ENCODE measurements around the gene AFAP1.

AFAP1 gene

DNA sequence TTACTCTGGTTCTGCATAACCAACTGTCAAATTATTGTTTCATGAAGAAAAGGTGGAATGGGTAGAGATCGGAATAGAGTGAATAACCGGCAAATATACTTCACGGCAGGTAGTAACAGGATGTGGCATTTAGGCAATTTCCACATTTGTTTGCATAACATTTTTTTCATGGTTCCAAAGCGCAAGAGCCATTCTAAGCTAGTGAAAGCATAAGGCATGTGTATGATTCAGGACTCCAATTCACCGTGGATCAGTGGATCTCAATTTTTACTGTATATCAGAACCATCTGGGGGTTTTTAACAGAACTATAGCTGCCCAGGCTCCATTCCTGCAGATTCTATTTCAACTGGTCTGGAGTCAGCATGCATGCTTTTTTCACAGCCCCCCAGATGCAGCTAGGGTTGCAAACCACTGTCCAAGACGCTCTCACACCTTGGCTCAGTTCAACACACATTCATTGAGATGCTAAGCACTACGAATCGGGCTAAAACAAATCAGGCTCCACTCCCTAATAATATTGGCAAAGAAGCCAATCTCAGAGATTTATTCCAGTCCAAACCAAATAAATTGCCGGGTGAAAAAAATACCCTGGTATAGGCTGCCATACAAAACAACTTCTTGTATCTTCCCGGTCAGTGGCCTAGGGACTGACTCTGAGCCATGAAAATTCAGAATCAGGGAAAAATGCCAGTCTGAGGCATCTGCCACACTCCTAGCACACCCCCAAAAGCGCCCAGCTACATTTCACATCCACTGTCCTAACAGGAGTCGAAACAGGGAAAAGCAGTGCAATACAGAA lies 30.0 kb downstream of the AFAP1 start:
- ChIA-PET CTCF (interaction anchor here (0.6 to 1.3 kb wide), 3 partner anchors 19 to 78 kb away, joined by 4 read pairs; no protein-coding TSS in a partner anchor), POLR2A (no interaction called here)
- H3K4me1 ChIP-seq (ENCODE audit: control insufficient read depth, insufficient read depth, low read length): no peaks in the 10 kb centered on the region
- H3K36me3 ChIP-seq (ENCODE audit: control insufficient read depth in 2 of 2, insufficient read depth in 1 of 2, low read length in 2 of 2): no peaks in the 10 kb centered on the region
- TF ChIP-seq, protein P1, sequence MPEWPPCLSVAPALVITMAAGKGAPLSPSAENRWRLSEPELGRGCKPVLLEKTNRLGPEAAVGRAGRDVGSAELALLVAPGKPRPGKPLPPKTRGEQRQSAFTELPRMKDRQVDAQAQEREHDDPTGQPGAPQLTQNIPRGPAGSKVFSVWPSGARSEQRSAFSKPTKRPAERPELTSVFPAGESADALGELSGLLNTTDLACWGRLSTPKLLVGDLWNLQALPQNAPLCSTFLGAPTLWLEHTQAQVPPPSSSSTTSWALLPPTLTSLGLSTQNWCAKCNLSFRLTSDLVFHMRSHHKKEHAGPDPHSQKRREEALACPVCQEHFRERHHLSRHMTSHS (tag by site-specific recombination; IDR thresholded peaks at IDR 0.05): no peak
- TF ChIP-seq ZNF830 (tag by site-specific recombination; IDR thresholded peaks at IDR 0.05; ENCODE audit: low read depth): no peak
- no peak for TF ChIP-seq WT1 (tag by site-specific recombination; IDR thresholded peaks at IDR 0.05)
- TF ChIP-seq KLF10 (tag by site-specific recombination; IDR thresholded peaks at IDR 0.05): no peak
- no peak for TF ChIP-seq ZNF394 (tag by site-specific recombination; IDR thresholded peaks at IDR 0.05; ENCODE audit: borderline replicate concordance)
- TF ChIP-seq, protein P2, sequence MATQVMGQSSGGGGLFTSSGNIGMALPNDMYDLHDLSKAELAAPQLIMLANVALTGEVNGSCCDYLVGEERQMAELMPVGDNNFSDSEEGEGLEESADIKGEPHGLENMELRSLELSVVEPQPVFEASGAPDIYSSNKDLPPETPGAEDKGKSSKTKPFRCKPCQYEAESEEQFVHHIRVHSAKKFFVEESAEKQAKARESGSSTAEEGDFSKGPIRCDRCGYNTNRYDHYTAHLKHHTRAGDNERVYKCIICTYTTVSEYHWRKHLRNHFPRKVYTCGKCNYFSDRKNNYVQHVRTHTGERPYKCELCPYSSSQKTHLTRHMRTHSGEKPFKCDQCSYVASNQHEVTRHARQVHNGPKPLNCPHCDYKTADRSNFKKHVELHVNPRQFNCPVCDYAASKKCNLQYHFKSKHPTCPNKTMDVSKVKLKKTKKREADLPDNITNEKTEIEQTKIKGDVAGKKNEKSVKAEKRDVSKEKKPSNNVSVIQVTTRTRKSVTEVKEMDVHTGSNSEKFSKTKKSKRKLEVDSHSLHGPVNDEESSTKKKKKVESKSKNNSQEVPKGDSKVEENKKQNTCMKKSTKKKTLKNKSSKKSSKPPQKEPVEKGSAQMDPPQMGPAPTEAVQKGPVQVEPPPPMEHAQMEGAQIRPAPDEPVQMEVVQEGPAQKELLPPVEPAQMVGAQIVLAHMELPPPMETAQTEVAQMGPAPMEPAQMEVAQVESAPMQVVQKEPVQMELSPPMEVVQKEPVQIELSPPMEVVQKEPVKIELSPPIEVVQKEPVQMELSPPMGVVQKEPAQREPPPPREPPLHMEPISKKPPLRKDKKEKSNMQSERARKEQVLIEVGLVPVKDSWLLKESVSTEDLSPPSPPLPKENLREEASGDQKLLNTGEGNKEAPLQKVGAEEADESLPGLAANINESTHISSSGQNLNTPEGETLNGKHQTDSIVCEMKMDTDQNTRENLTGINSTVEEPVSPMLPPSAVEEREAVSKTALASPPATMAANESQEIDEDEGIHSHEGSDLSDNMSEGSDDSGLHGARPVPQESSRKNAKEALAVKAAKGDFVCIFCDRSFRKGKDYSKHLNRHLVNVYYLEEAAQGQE (tag by site-specific recombination; IDR thresholded peaks at IDR 0.05): no peak
- no peak for TF ChIP-seq ZBTB17 (tag by site-specific recombination; IDR thresholded peaks at IDR 0.05)
- TF ChIP-seq ZNF426 (tag by site-specific recombination; IDR thresholded peaks at IDR 0.05): no peak
- no peak for TF ChIP-seq RBAK (tag by site-specific recombination; IDR thresholded peaks at IDR 0.05)
- TF ChIP-seq ZNF202 (tag by site-specific recombination; IDR thresholded peaks at IDR 0.05; ENCODE audit: borderline replicate concordance): no peak
- TF ChIP-seq PRDM10 (tag by site-specific recombination; IDR thresholded peaks at IDR 0.05): no peak
- TF ChIP-seq, protein P3, sequence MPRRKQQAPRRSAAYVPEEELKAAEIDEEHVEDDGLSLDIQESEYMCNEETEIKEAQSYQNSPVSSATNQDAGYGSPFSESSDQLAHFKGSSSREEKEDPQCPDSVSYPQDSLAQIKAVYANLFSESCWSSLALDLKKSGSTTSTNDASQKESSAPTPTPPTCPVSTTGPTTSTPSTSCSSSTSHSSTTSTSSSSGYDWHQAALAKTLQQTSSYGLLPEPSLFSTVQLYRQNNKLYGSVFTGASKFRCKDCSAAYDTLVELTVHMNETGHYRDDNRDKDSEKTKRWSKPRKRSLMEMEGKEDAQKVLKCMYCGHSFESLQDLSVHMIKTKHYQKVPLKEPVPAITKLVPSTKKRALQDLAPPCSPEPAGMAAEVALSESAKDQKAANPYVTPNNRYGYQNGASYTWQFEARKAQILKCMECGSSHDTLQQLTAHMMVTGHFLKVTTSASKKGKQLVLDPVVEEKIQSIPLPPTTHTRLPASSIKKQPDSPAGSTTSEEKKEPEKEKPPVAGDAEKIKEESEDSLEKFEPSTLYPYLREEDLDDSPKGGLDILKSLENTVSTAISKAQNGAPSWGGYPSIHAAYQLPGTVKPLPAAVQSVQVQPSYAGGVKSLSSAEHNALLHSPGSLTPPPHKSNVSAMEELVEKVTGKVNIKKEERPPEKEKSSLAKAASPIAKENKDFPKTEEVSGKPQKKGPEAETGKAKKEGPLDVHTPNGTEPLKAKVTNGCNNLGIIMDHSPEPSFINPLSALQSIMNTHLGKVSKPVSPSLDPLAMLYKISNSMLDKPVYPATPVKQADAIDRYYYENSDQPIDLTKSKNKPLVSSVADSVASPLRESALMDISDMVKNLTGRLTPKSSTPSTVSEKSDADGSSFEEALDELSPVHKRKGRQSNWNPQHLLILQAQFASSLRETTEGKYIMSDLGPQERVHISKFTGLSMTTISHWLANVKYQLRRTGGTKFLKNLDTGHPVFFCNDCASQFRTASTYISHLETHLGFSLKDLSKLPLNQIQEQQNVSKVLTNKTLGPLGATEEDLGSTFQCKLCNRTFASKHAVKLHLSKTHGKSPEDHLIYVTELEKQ (tag by site-specific recombination; IDR thresholded peaks at IDR 0.05; ENCODE audit: borderline replicate concordance): no peak
- no peak for TF ChIP-seq ZFP41 (tag by site-specific recombination; IDR thresholded peaks at IDR 0.05; ENCODE audit: borderline replicate concordance)
- TF ChIP-seq ZNF423 (tag by site-specific recombination; IDR thresholded peaks at IDR 0.05): no peak
- H3K27ac ChIP-seq (ENCODE audit: extremely low read depth, low read depth, low read length): no peak overlapping the region
- H3K4me3 ChIP-seq (ENCODE audit: low read depth, low read length): no peak overlapping the region
- H3K9me3 ChIP-seq (ENCODE audit: control insufficient read depth, insufficient read depth, low read depth, low read length): no peaks in the 10 kb centered on the region
